ENCODE data around the gene DHRS11.

DNA sequence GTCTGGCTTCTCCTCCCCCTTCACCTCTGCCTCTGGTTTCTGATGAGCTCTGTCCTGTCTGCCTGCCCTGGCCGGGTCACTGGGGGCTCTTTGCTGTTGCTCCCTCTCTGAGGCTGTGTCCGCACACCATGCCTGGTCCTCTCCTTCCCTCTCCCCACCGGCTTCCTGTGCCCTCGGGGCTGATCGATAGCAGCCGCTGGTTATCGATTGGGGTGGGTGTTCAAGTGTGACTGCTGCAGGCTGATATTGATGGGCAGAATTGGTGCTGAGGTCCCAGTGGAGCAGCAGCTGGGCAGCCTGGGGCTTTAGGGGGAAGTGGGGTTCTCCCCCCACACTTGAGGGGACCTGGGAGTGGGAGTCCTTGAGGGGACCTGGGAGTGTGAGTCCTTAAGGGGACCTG lies 26.1 kb downstream of the DHRS11 start:
- TF ChIP-seq, protein P1, sequence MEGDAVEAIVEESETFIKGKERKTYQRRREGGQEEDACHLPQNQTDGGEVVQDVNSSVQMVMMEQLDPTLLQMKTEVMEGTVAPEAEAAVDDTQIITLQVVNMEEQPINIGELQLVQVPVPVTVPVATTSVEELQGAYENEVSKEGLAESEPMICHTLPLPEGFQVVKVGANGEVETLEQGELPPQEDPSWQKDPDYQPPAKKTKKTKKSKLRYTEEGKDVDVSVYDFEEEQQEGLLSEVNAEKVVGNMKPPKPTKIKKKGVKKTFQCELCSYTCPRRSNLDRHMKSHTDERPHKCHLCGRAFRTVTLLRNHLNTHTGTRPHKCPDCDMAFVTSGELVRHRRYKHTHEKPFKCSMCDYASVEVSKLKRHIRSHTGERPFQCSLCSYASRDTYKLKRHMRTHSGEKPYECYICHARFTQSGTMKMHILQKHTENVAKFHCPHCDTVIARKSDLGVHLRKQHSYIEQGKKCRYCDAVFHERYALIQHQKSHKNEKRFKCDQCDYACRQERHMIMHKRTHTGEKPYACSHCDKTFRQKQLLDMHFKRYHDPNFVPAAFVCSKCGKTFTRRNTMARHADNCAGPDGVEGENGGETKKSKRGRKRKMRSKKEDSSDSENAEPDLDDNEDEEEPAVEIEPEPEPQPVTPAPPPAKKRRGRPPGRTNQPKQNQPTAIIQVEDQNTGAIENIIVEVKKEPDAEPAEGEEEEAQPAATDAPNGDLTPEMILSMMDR (IDR thresholded peaks at IDR 0.05): no peak
- no peak for TF ChIP-seq POLR2AphosphoS5 (IDR thresholded peaks at IDR 0.05)
- no peak for TF ChIP-seq POLR2A (IDR thresholded peaks at IDR 0.05)
